ENCODE data around the gene GSTO2.

Gene GSTO2

GRCh38 chr10:104314591-104315485 is 45.9 kb downstream of the GSTO2 start:
- H3K4me3 Mint-ChIP-seq, result no peak overlapping the region
- ATAC-seq (replicated peaks) (no peak), DNase-seq (no peak)
- H3K36me3 Mint-ChIP-seq (ENCODE audit: insufficient read depth), result peaks cover 79% of the 10 kb centered on the region
- no peaks in the 10 kb centered on the region for H3K27me3 Mint-ChIP-seq
- H3K27ac Mint-ChIP-seq, result peak overlapping the region; percentile 20 to 25
- peaks cover 39 to 46% of the 10 kb centered on the region in 2 donors for H3K4me1 Mint-ChIP-seq (ENCODE audit: low read depth in 2 of 2)
- H3K9me3 Mint-ChIP-seq, result no peaks in the 10 kb centered on the region

- Mint-ChIP-seq H3K27me3 (no peaks in the 10 kb centered on the region), H3K36me3 (ENCODE audit: insufficient read depth) (peaks cover 78% of the 10 kb centered on the region), H3K27ac (peak overlapping the region in 1 of 2 donors; percentile 85), H3K4me1 (ENCODE audit: low read depth in 2 of 2) (peaks cover 35 to 47% of the 10 kb centered on the region in 2 donors), H3K4me3 (peak overlapping the region; percentile 8 to 27), H3K9me3 (no peaks in the 10 kb centered on the region)
- no peak for DNase-seq
- no peak for ATAC-seq (replicated peaks)
These were observed 46.5 kb downstream of the GSTO2 start for GRCh38 chr10:104315486-104315921.

- Mint-ChIP-seq H3K4me1 (ENCODE audit: low read depth in 2 of 2) (peaks cover 38 to 57% of the 10 kb centered on the region in 2 donors), H3K27ac (peak overlapping the region; percentile 0 to 85), H3K27me3 (no peaks in the 10 kb centered on the region), H3K36me3 (ENCODE audit: insufficient read depth) (peaks cover 80% of the 10 kb centered on the region), H3K9me3 (no peaks in the 10 kb centered on the region), H3K4me3 (no peak overlapping the region)
- no peak for DNase-seq
- ATAC-seq (replicated peaks), result no peak
These were observed 47.5 kb downstream of the GSTO2 start for GRCh38 chr10:104316321-104317099.

- Mint-ChIP-seq H3K27me3 (no peaks in the 10 kb centered on the region), H3K9me3 (no peaks in the 10 kb centered on the region), H3K4me1 (ENCODE audit: low read depth in 2 of 2) (peaks cover 45 to 59% of the 10 kb centered on the region in 2 donors), H3K27ac (peak overlapping the region; percentile 0 to 81), H3K4me3 (no peak overlapping the region), H3K36me3 (ENCODE audit: insufficient read depth) (peaks cover 82% of the 10 kb centered on the region)
- DNase-seq, result no peak
- ATAC-seq (replicated peaks), result no peak
These were observed 48.3 kb downstream of the GSTO2 start for GRCh38 chr10:104317269-104317710.

- no peak for ATAC-seq (replicated peaks)
- H3K4me1 Mint-ChIP-seq (ENCODE audit: low read depth in 2 of 2), result peaks cover 48 to 60% of the 10 kb centered on the region in 2 donors
These were observed 48.8 kb downstream of the GSTO2 start for GRCh38 chr10:104317726-104318299.

DNA sequence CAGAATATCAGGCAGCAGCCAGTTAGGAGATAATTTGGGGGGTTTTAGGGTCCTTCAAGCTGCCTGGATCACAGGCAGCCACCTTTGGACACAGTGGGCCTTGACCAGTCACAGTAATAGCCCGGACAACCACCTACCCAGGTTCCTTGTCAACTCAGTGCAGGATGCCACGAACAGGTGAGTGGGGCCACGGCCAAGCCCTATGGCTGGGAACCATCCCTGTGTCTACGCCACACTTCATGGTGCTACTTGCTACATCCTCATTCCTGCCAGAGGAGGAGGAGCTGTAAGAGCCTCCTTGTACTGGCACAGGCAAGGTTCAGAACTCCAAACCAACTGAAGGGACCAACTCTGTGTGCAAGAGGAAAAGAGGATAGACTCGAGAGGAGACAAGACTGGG is 49.3 kb downstream of the GSTO2 start:
- H3K4me3 Mint-ChIP-seq, result peak overlapping the region in 1 of 2 donors; percentile 2
- peaks cover 82% of the 10 kb centered on the region for H3K36me3 Mint-ChIP-seq (ENCODE audit: insufficient read depth)
- ATAC-seq (replicated peaks) (no peak), DNase-seq (no peak)
- H3K4me1 Mint-ChIP-seq (ENCODE audit: low read depth in 2 of 2), result peaks cover 50 to 65% of the 10 kb centered on the region in 2 donors
- no peaks in the 10 kb centered on the region for H3K9me3 Mint-ChIP-seq
- H3K27me3 Mint-ChIP-seq, result no peaks in the 10 kb centered on the region
- peak overlapping the region in 1 of 2 donors; percentile 81 for H3K27ac Mint-ChIP-seq

More at GRCh38 chr10:104317726-104318299, 48.8 kb downstream of the GSTO2 start:
- Mint-ChIP-seq H3K27me3 (no peaks in the 10 kb centered on the region), H3K27ac (peak overlapping the region in 1 of 2 donors; percentile 81), H3K36me3 (ENCODE audit: insufficient read depth) (peaks cover 82% of the 10 kb centered on the region), H3K9me3 (no peaks in the 10 kb centered on the region), H3K4me3 (peak overlapping the region in 1 of 2 donors; percentile 2)
- DNase-seq, result no peak

GRCh38 chr10:104318810-104319741 is 50.1 kb downstream of the GSTO2 start:
- Mint-ChIP-seq H3K4me3 (peak overlapping the region in 1 of 2 donors; percentile 23), H3K27me3 (no peaks in the 10 kb centered on the region)
- ATAC-seq (replicated peaks), result no peak

DNA sequence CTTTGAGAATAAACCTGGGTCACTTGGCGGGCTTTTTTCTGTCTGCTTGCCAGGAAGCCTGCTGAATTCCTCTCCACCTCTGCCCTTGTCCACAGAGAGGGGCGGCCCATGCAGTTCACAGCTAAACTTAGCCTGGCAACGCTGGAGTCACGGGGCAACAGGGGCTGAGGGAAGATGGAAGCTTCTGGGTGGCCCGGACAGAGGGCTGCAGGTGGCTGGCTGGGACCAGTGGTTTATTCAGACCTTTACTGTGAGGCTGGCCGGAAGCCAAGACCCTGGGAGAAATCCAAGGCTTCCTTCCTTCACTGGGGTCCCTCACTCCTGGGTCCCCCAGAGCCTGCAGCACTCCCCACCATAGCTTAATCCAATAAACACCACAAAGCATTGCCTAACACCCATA is 52.2 kb downstream of the GSTO2 start:
- Mint-ChIP-seq H3K4me1 (ENCODE audit: low read depth in 2 of 2) (peaks cover 76 to 93% of the 10 kb centered on the region in 2 donors), H3K27me3 (no peaks in the 10 kb centered on the region), H3K4me3 (peak overlapping the region; percentile 75 to 84), H3K9me3 (no peaks in the 10 kb centered on the region), H3K27ac (peak overlapping the region; percentile 8 to 95), H3K36me3 (ENCODE audit: insufficient read depth) (peaks cover 81% of the 10 kb centered on the region)
- DNase-seq, result no peak
- ATAC-seq (replicated peaks), result no peak

More at GRCh38 chr10:104318810-104319741, 50.1 kb downstream of the GSTO2 start:
- peaks cover 55 to 73% of the 10 kb centered on the region in 2 donors for H3K4me1 Mint-ChIP-seq (ENCODE audit: low read depth in 2 of 2)
- H3K9me3 Mint-ChIP-seq, result no peaks in the 10 kb centered on the region
- H3K27ac Mint-ChIP-seq, result peak overlapping the region in 1 of 2 donors; percentile 12
- peaks cover 82% of the 10 kb centered on the region for H3K36me3 Mint-ChIP-seq (ENCODE audit: insufficient read depth)
- DNase-seq, result no peak

DNA sequence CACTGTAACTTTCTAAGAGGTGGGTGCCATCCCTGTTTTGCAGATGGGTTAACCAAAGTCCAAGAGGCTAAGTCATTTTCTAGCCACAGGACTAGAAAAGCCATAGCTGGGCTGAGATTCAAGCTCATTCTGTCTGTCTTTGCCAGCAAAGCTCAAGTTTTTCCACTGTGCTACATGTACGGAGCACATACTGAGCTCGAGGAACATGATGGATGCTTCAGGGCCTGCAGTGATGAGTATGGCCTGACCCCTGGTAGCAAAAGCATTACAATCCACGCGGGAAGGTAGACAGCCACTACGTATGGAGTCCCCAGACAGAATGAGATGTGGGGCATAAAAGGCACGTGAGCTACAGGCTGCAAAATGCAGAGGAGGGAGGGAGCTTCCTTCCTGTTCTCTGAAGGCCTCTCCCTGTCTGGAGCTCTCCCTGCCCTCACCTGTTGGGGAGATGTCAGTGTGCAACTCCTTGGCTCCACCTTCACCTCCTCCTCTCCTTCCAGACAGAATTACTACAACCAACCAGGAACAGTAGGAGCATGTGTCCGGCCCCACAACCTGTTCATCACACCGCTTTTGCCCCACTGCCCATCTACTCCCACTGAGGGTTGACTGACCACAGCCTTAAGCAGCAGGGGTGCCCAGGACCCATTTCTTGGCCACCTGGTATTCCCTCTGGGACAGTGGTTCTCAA is 52.9 kb downstream of the GSTO2 start:
- peak overlapping the region; percentile 75 to 84 for H3K4me3 Mint-ChIP-seq
- peaks cover 86% of the 10 kb centered on the region for H3K36me3 Mint-ChIP-seq (ENCODE audit: insufficient read depth)
- no peaks in the 10 kb centered on the region for H3K27me3 Mint-ChIP-seq
- DNase-seq (no peak), ATAC-seq (replicated peaks) (peak; percentile 59)
- H3K4me1 Mint-ChIP-seq (ENCODE audit: low read depth in 2 of 2), result peaks cover 83 to 97% of the 10 kb centered on the region in 2 donors
- H3K27ac Mint-ChIP-seq, result peak overlapping the region; percentile 90 to 95
- no peaks in the 10 kb centered on the region for H3K9me3 Mint-ChIP-seq

DNA sequence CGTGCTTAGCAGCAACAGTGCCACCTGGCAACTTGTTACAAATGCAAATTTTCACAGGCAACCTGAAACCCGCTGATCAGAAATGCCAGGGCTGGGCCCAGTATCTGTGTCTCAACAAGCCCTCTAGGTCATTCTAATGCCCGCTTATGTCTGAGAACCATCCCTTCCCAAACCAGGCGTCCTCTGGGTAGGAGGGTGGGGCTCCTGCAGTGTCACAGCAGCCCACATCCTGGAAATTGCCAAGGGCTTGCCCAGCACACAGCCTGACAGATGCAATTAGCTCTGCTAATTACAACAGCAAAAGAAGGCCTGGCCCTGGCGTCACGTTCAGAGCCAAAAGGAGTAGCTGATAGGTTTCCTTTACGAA is 53.4 kb downstream of the GSTO2 start:
- no peaks in the 10 kb centered on the region for H3K27me3 Mint-ChIP-seq
- no peak for DNase-seq
- H3K27ac Mint-ChIP-seq, result peak overlapping the region; percentile 90 to 95
- H3K4me1 Mint-ChIP-seq (ENCODE audit: low read depth in 2 of 2), result peaks cover 85 to 97% of the 10 kb centered on the region in 2 donors
- H3K9me3 Mint-ChIP-seq, result no peaks in the 10 kb centered on the region
- H3K36me3 Mint-ChIP-seq (ENCODE audit: insufficient read depth), result peaks cover 86% of the 10 kb centered on the region
- ATAC-seq (replicated peaks), result peak; percentile 41
- H3K4me3 Mint-ChIP-seq, result peak overlapping the region; percentile 75 to 84

- Mint-ChIP-seq H3K27me3 (no peaks in the 10 kb centered on the region), H3K4me1 (ENCODE audit: low read depth in 2 of 2) (peaks cover 85 to 98% of the 10 kb centered on the region in 2 donors), H3K36me3 (ENCODE audit: insufficient read depth) (peaks cover 87% of the 10 kb centered on the region)
These were observed 54.1 kb downstream of the GSTO2 start for GRCh38 chr10:104323085-104323484.

DNA sequence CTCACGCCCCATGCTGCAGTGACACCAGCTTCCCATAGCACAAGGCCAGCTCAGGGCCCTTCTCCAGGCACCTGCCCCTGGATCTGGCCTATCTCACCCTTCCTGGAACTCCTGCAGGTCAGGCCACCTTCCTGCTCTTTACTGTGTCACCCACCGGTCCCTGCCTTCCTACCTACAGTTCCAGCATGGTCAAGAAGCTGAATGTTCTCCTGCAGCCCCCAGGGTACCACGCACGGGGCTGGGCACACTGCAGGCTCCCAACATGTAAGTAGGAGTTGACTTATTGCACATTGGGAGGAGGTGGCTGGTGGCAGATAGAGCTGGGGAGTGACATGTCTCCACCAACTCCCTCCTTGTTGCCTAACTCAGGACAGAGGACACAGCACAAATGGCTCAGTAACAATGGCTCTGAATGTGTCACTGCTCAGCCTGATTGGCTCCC is 54.8 kb downstream of the GSTO2 start:
- Mint-ChIP-seq H3K4me1 (ENCODE audit: low read depth in 2 of 2) (peaks cover 86 to 98% of the 10 kb centered on the region in 2 donors), H3K9me3 (no peaks in the 10 kb centered on the region), H3K27ac (peak overlapping the region; percentile 87 to 95), H3K27me3 (no peaks in the 10 kb centered on the region), H3K4me3 (peak overlapping the region; percentile 56 to 84), H3K36me3 (ENCODE audit: insufficient read depth) (peaks cover 89% of the 10 kb centered on the region)
- no peak for ATAC-seq (replicated peaks)
- DNase-seq, result no peak

More at GRCh38 chr10:104323085-104323484, 54.1 kb downstream of the GSTO2 start:
- Mint-ChIP-seq H3K27ac (peak overlapping the region; percentile 90 to 95), H3K9me3 (no peaks in the 10 kb centered on the region), H3K4me3 (peak overlapping the region; percentile 75 to 84)
- DNase-seq (no peak), ATAC-seq (replicated peaks) (no peak)
